Measurements from ENCODE around the gene SERPINE3.

SERPINE3 gene

DNA sequence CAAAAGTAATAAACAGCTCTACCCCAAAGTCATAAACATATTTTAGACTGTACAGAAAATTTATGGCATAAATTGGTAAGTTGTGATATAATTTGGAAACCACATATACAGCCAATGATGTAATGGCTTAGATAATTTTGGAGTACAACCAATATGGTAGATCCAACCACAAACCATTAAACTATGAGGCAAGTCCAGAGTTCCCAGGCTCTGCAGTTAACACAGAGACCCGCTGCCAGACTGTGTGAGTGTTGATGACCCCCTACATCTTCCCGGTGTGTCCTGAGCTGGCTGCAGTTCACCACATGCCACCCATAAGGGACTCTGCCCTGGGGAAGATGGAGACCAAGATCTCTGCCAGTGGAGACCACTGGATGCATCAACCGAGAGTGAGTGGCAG lies 9.9 kb upstream of the SERPINE3 start:
- no peak for DNase-seq (ENCODE audit: low read depth)

DNA sequence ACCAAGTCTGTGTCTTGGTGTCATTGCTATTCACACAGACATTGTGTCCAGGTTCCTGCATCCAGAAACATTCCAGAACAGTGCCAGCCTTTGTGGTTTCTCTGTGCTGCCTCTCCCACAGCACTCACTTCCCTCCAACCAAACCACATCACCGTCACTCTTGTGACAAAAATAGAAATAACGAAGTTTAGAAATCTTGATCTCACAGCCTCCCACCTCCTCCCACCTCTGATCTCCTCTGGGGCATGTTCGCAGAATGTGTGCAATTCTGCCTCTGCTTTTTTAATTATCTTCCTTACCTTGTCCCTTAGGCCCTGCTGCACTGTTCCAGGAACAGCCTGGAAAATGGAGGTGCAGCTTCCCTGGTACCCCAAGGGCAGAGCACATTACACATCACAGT lies 8.7 kb upstream of the SERPINE3 start:
- no peak for DNase-seq (ENCODE audit: low read depth)

DNA sequence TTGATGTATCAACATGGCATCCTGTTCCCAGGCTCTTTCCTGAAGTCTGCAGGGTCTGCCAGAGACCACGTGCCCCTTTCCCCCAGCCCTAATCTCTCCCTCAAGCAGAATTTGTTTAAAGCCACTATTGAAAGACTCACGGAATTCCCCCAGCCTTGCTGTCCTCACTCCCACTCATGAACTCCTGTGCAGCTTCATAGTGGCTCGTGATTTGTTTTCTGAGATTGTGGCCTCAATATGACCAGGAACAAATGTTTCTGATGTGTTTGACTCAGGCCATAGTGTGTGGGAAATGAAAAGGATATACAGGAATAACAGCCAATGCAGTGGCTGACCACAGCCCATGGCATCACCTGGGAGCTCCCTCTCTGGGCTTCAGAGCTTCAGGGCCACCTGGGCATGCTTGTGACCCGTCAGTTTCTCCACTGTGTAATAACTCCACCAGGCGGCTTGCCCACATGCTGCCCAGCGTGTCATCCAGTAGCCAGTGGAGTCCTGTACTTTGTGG lies 8.1 kb upstream of the SERPINE3 start:
- no peak for DNase-seq (ENCODE audit: low read depth)

DNA sequence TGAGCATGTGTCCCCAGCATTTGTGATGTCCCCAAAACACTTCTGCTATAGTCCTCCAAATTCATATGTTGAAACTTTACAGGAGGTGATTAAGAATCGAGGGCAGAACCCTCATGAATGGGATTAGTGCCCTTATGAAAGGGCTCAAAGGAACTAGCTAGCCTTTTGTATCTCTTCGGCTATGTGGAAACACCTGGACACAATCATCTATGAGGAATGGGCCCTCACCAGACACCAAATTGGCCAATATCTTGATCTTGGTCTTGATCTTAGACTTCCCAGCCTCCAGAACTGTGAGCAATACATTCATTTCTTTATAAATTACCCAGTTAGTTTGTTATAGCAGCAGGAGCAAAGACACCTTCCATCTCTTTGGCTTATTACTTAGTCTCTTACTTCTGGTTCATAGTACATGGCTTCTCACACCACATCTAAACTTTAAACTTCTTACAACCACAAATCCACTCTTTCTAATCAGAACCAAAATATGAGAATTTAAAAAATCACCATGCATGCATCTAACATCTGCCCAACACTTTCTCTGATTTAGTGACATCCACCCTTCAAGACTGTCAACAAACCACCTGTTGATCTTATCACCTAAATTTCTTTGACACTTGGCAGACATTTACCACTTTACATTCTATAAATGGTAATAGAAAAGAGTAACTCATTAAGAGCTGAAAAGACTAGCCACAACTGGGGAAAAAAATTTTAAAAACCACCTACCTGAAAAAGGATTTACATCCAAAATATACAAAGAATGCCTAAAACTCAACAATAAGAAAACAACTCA lies 6.7 kb upstream of the SERPINE3 start:
- no peak for DNase-seq (ENCODE audit: low read depth)

DNA sequence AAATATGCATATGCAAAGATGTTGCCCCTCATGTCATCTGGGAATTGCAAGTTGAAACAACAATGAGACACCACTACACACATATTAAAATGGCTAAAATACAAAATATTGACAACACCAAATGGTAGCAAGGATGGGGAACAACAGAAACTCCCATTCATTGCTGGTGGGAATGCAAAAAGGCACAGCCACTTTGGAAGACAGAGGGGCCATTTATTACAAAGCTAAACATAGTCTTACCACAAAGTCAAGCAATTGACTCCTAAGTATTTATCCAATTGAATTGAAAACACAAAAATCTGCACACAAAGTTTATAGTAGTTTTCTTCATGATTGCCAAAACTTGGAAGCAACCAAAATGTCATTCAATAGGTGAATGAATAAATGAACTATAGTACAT lies 6.1 kb upstream of the SERPINE3 start:
- DNase-seq (ENCODE audit: low read depth), result no peak

DNA sequence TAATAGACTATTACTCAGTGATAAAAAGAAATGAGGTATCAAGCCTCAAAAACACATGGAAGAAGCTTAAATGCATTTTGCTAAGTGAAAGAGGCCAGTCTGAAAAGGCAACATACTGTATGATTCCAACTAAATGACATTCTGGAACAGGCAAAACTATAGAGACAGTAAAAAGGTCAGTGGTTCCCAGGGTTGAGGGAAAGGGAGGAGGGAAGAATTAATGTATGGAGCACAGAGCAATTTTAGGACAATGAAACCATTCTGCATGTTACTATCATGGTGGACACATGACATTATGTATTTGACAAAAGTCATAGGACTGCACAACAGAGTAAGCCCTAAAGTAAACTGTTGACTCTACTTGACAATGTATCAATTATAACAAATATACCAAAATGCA lies 5.7 kb upstream of the SERPINE3 start:
- DNase-seq (ENCODE audit: low read depth), result no peak

DNA sequence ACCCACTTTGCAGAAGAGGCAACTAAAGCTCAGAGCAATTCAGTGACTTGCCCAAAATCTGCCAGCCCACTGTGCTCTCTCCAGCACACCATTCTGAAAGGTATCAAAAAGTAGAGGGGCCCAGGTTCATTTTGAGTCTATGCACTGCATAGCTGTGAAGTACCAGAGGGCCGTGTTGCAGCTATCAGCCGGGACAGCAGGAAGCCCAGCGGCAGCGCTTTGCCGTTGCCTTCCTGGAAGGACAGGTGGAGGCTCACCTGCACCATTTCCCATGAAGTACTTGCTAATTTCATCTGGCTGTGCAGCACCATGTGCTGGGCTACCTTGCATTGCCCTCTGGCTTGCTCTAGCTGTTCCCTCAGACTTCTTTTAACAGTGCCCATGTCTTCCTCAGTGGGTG lies 2.7 kb upstream of the SERPINE3 start:
- DNase-seq (ENCODE audit: low read depth), result no peak

DNA sequence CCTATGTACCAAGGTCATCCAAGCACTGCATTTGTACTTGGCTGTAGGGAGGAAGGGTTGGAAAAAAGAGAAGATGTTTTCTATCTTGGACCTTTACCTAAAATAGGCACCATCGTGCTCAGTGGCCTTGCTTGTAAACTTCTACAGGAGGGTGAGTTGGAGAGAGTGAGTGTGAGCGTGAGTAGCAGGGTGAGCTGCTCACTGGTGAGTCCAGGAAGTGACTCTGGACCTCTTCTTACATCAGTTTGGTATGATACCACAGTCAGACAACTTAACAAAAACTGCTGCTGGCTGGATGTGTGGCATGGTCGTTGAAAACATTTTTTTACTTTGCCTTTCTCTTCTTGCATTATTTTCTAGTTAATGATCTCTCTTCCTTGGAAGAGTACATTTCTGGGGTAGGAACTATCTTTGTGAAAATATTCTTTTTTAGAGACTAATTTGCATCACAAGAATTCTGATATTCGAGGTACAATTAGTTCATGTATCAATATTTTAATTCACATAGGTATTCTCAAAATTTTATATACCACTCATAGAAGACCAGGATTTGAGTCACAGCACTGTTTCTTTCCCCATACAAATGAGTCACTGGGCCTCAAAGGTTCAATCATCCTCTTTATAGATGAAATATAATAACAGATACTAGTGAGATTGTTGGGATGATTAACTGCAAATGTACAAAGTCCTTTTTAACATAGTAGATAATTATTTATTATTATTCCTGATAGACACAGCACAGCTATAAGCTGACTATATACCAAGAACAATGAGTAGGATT lies 651 bp downstream of the SERPINE3 start:
- no peak for DNase-seq (ENCODE audit: low read depth)

DNA sequence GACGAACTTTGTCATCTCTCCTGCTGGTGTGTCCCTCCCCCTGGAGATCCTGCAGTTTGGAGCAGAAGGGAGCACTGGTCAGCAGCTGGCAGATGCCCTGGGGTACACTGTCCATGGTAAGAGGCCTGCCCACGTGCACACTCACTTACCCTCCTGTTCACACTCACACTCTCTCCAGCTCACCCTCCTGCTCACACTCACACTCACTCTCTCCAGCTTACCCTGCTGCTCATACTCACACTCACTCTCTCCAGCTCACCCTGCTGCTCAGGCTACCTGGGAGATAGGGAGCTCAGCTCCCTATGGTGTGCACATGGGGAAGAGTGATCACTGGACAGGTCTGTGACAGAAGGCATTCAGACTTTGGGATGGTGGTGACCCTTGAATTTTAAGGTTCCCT lies 1.7 kb downstream of the SERPINE3 start:
- no peak for DNase-seq (ENCODE audit: low read depth)

DNA sequence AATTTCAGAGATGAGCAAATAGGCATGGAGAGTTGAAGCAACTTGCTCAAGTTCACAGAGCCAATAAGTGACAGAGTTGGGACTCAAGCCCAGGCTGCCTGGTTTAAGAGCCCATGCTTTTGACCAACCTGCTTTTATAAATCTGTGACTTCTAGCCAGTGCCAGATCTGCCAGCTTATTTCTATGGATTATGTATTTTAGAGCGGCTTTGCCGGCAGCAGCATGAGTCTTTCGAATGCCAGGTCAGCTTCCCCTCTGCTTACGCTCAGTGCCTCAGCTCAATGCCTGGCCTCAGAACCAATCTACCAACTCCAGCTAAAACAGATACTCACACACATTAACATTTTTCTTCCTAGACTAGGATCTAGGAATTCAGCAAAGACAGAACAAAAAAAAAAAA lies 2.3 kb downstream of the SERPINE3 start:
- DNase-seq (ENCODE audit: low read depth), result no peak

DNA sequence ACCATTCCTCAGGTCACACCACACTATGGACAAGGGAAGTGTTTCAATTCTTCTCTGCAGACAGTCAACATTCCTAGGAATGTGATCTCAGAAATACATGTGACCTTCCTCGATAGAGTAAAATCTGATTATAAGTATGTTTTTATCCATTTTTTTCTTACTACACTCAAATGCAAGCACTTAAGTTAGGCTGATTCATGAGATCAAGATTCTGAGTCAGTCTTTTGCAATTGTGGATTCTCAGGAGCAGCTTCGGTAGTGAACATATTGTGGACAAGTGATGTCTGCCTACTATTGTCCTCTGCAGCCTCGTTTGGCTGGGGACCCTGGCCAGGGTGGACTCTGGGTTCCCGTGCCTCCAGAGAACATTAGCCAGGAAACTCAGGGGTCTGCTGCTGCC lies 3.2 kb downstream of the SERPINE3 start:
- no peak for DNase-seq (ENCODE audit: low read depth)

DNA sequence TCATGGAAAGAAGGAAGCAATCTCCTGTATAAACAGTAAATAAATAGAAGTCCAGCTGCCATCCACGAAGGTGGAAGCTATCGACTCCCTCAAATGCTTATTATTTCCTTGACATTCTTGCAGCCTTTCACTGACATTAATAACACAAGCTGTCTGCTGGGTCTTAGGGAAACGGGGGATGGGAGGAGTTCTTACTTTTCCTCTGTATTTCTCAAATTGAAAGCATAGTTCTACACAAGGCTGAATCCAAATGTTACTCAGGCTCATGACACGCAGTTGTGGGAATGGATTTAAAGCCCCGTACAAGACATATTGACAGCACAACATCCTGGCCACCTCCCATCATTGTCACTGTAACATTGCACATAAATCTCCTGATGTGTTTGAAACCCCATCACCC lies 4.0 kb downstream of the SERPINE3 start:
- DNase-seq (ENCODE audit: low read depth), result no peak

DNA sequence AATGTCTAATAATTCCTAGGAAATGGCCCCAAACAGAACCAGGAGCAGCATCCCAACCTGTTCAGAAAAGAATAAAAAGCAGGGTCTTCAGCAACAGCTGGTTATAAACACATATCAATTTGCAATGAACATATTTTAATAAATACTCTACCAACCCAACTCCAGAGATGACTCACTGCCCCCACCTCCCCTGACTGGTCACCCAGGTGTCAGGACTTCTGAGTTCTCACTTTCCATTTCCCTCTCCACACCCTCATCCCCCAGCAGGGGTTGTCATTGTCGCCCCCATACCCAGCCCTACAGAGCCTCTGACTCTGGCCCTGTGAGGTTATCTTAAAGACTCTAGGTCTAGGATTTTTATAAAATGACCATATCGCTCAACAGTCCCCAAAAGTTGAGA lies 6.9 kb downstream of the SERPINE3 start:
- no peak for DNase-seq (ENCODE audit: low read depth)

DNA sequence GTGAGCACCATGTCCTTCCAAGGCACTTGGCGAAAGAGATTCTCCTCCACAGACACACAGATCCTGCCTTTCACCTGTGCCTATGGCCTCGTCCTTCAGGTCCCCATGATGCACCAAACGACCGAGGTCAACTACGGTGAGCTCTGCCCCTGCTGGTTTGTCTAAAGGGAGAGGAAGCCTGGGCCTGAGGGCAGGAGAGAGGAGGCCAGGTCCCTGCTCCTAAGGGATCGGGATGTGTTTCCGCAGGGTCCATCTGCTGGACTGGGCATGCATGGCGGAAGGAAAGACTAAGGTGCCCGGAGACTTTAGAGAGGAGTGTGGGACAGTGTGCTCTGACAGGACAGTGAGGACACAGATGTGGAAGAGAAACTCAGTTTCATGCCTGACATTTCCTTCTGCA lies 7.6 kb downstream of the SERPINE3 start:
- no peak for DNase-seq (ENCODE audit: low read depth)

DNA sequence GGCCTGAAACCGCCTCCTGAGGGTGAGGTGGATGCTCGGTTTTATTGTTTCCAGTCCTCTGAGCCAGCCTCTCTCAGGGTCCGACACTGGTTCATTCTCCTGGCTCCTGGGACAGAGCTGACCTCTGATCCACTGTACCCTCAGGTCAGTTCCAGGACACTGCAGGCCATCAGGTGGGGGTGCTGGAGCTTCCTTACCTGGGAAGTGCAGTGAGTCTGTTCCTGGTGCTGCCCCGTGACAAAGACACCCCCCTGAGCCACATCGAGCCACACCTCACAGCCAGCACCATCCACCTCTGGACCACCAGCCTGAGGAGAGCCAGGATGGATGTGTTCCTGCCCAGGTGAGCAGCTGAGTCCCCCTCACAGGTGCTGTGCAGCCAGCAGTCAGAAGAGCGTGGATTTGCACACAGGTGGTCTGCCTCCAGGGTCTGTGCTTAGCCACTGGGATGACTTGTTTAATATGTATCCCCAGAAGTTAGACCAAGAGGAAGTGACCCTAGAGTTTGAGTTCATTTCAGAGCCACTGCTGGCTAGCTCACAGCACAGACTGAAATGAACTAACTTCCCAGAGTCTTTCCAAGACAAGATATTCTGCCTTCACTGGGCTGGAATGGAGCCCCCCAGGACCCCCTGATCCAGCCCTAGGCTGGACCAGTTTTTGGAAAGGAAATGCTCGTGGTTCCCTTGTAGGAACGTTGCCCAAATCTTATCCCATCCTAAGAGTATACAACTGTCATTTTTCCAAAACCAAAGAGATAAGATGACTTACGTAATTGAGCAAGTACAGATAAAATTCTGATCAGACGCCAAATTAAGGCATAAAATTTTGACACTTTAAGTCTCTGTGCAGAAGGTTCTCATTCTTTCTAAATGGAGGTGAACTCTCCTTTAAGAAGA lies 8.8 kb downstream of the SERPINE3 start:
- DNase-seq (ENCODE audit: low read depth), result no peak

DNA sequence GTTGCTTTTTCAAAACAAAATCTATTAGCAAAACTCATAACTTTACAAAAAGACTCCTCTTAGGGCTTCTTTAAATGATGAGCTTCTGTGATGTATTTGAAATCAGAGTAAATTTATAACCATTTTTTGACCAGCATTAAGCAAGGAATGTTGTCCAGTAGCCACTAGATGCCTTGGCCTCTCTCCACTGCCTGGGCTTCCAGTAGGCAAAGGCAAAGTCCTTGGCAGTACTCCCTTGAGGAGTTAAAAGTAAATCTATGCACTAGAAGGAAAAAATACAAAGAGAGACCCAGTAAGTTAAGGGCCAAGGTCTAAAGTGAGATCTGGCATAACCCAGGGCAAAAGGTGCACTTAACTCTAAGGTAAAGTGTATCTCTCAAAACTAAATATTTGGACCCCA lies 9.5 kb downstream of the SERPINE3 start:
- no peak for DNase-seq (ENCODE audit: low read depth)

DNA sequence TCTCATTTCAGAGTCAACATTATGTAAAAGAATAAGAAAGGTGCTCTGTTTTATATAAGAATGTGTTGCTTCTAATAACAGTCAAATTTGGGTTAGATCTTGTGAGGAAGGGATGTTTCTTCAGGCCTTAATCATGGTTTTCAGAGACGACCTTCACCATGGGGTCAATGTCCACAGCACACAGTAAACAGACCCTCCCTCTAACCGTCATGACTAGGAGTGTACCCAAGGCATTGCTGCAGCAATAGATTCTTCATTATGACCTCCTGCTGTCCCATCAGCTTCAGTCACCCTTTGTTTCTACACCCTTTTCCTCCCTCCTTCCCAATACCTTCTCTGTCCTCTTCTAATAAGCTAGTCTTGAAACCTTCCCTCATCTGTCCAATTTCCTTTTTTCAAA lies 15.7 kb downstream of the SERPINE3 start:
- no peak for DNase-seq (ENCODE audit: low read depth)

DNA sequence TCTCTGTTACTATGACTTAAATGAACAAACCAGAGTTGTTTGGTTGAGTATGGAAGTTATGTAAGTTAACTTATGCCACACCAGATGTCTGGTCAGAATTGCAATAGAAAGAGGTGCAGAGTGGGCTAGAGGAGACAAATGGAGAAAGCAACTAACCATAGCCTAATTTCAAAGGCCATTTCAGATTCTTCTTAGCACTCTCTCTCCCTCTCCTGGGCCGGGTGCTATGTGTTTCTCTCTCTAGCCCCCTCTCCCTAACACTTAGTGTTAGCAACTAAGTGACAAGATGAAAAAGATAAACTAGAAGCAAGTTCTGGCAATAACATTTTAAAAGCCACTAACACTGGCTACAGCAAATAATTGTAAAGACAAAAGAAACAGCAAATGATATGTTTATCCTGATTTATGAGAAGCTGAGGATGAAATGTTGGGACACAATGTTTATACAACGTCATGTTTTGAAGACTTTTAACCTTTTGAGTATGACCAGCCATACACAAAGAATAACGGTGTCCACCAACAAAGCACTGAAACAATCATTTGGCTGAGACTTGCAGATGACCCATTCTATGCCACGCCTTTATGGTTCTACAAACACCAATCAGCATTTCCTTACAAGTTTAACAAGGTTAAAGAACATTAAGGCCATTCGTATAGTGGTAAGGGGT lies 18.6 kb downstream of the SERPINE3 start:
- DNase-seq (ENCODE audit: low read depth), result no peak

DNA sequence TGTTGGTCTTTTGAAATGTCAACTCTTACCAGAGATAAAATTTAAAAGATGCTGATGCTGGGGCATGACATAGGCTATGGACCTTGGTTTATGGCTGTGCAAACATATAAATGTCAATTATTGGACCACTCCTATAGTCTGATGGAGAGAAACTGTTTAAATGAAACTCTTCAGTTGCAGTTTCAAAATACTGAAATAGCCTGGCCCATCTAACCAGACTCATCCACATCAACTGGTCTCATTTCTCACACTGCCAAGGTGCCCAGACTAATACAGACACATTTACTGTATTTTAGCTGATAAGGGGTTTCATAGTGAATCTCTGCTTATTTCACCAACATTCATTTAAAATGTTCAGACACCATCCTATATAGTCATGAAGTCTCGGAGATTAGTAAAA lies 19.9 kb downstream of the SERPINE3 start:
- DNase-seq (ENCODE audit: low read depth), result no peak

DNA sequence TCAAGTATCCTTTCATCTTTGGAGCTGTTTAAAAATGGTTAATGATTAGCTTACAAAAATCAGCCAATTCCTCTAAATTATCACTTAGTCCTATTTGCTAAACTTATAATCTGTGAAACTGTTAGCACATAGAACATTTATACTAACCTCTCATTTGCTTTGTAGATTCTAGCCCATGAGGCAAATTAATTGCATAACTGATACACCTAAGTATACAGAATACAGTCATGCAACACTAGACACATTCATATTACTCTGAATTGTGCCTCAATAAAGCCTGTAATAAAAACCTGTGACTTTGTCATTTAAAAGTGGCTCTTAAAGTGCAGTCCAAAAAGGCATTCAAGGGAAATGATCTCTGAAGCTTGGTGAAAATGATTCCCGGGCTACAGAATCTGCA lies 21.0 kb downstream of the SERPINE3 start:
- no peak for DNase-seq (ENCODE audit: low read depth)

DNA sequence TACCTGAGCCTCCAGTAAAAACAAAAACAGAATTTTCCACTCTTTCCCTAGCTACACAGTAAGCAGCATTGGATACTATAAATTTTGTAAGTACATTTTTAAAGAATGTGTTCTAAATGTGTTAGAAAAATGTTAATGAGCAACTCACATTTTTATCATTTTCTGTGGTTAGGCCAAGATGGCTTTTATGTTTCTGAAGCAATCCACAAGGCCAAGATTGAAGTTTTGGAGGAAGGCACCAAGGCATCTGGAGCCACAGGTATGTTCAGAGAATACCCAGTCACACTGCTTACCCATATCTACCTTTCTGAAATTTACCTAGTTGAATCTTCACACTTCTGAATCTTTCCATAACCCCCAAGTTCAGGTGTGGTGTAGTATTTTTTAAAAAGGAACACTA lies 21.6 kb downstream of the SERPINE3 start:
- DNase-seq (ENCODE audit: low read depth), result no peak

DNA sequence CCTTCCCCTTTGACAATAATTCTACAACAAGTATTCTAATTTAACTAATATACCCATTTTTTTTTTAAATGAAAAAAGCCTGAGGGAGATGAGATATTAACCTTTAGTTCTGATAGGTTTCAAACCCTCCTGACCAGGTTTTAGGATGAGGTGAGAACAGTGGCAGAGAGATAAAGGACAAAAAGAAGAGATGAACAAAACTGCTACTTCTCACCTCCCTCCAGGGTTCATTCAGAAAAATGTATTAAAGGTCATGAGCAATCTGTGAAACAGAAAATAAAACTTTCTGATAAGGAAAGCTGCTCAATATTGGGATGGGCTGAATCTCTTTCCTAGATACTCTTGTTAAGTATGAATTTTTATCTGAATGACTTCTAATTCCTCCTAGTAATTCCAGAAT lies 24.1 kb downstream of the SERPINE3 start:
- DNase-seq (ENCODE audit: low read depth), result no peak

Data from activated T-cell treated with anti-CD3 and anti-CD28 coated beads for 1 hour (primary cell).